ENCODE results near the gene SMYD3. TPM values are rescaled to one million over a fixed set of nuclear protein-coding genes. Genes with fewer than 3 reads are reported as not detected.

SMYD3 gene
- total and polyA plus RNA-seq, 10 of the 15 experiments (the other 5 are each of a cell fraction or from before 2014, with no cell fraction given), result 18.3 to 54.0 (median 24.8) TPM

DNA sequence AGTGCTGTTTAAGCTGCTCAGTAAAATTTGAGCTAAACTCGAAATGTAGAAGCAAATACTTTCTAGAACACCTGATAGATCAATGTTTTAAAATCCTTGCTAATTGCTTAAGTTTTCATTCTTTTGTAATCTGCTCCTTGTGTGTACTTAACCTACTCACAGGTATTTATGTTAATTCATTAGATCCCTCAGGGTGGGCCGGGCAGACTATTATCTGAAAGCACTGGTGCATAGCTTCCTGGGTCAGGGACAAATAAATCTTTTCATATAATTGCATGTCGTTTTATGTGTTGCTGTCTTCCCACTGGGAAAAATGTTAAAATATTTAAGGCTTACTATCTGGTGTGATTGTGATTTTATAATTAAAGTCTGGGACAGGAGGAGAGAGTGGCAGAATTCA lies 440.5 kb downstream of the SMYD3 start:
- WGBS (ENCODE audit: insufficient coverage, insufficient replicate concordance, low lambda C conversion rate, missing lambda C conversion rate), result 90% methylated on average over 3 of the region's 3 CpGs
- DNase-seq (ENCODE audit: low read depth, low spot score), result no peak
- ChIA-PET POLR2A (no interaction called here), RAD21 (ENCODE audit: unreplicated experiment) (no interaction called here), CTCF (interaction anchor here (1.3 kb wide), 1 partner anchor 214 kb away, joined by 3 read pairs; no protein-coding TSS in a partner anchor), SMC1A (ENCODE audit: uncharacterized antibody, unreplicated experiment) (interaction anchor here (1.0 to 1.5 kb wide), 3 partner anchors 10 to 914 kb away, joined by 3 to 5 read pairs (median 4); no protein-coding TSS in a partner anchor)
- H3K9me3 ChIP-seq (replicated peaks; ENCODE audit: control insufficient read depth, insufficient read depth, low read length), result no peaks in the 10 kb centered on the region
- in situ Hi-C loops (cut with MboI), result no loop called here
- H4K20me1 ChIP-seq (ENCODE audit: control insufficient read depth, insufficient read depth), result no peaks in the 10 kb centered on the region
- H3K9ac ChIP-seq (ENCODE audit: control insufficient read depth, insufficient read depth, low read length), result no peak overlapping the region
- ATAC-seq, result no peak
- H2AFZ ChIP-seq (ENCODE audit: control insufficient read depth, low read depth, low read length), result no peak overlapping the region
- no peaks in the 10 kb centered on the region for H3K36me3 ChIP-seq (ENCODE audit: control insufficient read depth in 2 of 2, insufficient read depth in 2 of 2, low read length in 1 of 2)
- intact Hi-C loops (cut with micrococcal nuclease; ENCODE audit: unreplicated experiment), result no loop called here
- H3K79me2 ChIP-seq (ENCODE audit: control insufficient read depth, insufficient read depth, low read length), result no peaks in the 10 kb centered on the region
- FAIRE-seq, result no peak
- no peak for TF ChIP-seq CHD4 (IDR thresholded peaks at IDR 0.05)
- TF ChIP-seq, protein P1, sequence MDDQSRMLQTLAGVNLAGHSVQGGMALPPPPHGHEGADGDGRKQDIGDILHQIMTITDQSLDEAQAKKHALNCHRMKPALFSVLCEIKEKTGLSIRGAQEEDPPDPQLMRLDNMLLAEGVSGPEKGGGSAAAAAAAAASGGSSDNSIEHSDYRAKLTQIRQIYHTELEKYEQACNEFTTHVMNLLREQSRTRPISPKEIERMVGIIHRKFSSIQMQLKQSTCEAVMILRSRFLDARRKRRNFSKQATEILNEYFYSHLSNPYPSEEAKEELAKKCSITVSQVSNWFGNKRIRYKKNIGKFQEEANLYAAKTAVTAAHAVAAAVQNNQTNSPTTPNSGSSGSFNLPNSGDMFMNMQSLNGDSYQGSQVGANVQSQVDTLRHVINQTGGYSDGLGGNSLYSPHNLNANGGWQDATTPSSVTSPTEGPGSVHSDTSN (IDR thresholded peaks at IDR 0.05; ENCODE audit: insufficient replicate concordance, low read depth, low read length), result no peak
- TF ChIP-seq POU2F2 (IDR thresholded peaks at IDR 0.05; ENCODE audit: borderline replicate concordance, low read depth, low read length), result no peak
- no peak for TF ChIP-seq NBN (IDR thresholded peaks at IDR 0.05)
- TF ChIP-seq IKZF1 (conservative IDR thresholded peaks at IDR 0.05), result no peak
- TF ChIP-seq, protein P2, sequence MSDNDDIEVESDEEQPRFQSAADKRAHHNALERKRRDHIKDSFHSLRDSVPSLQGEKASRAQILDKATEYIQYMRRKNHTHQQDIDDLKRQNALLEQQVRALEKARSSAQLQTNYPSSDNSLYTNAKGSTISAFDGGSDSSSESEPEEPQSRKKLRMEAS (IDR thresholded peaks at IDR 0.05; ENCODE audit: low read depth, low read length), result no peak
- no peak for TF ChIP-seq NFYB (IDR thresholded peaks at IDR 0.05; ENCODE audit: insufficient read depth, low read depth, low read length)
- TF ChIP-seq NFIC (IDR thresholded peaks at IDR 0.05; ENCODE audit: low read depth, low read length), result no peak
- TF ChIP-seq, protein P3, sequence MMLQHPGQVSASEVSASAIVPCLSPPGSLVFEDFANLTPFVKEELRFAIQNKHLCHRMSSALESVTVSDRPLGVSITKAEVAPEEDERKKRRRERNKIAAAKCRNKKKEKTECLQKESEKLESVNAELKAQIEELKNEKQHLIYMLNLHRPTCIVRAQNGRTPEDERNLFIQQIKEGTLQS (IDR thresholded peaks at IDR 0.05; ENCODE audit: borderline replicate concordance, extremely low read depth, low read depth, low read length), result no peak
- TF ChIP-seq, protein P4, sequence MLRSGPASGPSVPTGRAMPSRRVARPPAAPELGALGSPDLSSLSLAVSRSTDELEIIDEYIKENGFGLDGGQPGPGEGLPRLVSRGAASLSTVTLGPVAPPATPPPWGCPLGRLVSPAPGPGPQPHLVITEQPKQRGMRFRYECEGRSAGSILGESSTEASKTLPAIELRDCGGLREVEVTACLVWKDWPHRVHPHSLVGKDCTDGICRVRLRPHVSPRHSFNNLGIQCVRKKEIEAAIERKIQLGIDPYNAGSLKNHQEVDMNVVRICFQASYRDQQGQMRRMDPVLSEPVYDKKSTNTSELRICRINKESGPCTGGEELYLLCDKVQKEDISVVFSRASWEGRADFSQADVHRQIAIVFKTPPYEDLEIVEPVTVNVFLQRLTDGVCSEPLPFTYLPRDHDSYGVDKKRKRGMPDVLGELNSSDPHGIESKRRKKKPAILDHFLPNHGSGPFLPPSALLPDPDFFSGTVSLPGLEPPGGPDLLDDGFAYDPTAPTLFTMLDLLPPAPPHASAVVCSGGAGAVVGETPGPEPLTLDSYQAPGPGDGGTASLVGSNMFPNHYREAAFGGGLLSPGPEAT (IDR thresholded peaks at IDR 0.05; ENCODE audit: low read depth), result no peak
- TF ChIP-seq SP1 (IDR thresholded peaks at IDR 0.05; ENCODE audit: low read depth, low read length), result no peak
- no peak for TF ChIP-seq MTA3 (IDR thresholded peaks at IDR 0.05; ENCODE audit: borderline replicate concordance, low read length)
- no peak for TF ChIP-seq HDAC2 (IDR thresholded peaks at IDR 0.05)
- no peak for TF ChIP-seq ZNF384 (IDR thresholded peaks at IDR 0.05; ENCODE audit: borderline replicate concordance, low read depth, low read length)
- TF ChIP-seq, protein P5, sequence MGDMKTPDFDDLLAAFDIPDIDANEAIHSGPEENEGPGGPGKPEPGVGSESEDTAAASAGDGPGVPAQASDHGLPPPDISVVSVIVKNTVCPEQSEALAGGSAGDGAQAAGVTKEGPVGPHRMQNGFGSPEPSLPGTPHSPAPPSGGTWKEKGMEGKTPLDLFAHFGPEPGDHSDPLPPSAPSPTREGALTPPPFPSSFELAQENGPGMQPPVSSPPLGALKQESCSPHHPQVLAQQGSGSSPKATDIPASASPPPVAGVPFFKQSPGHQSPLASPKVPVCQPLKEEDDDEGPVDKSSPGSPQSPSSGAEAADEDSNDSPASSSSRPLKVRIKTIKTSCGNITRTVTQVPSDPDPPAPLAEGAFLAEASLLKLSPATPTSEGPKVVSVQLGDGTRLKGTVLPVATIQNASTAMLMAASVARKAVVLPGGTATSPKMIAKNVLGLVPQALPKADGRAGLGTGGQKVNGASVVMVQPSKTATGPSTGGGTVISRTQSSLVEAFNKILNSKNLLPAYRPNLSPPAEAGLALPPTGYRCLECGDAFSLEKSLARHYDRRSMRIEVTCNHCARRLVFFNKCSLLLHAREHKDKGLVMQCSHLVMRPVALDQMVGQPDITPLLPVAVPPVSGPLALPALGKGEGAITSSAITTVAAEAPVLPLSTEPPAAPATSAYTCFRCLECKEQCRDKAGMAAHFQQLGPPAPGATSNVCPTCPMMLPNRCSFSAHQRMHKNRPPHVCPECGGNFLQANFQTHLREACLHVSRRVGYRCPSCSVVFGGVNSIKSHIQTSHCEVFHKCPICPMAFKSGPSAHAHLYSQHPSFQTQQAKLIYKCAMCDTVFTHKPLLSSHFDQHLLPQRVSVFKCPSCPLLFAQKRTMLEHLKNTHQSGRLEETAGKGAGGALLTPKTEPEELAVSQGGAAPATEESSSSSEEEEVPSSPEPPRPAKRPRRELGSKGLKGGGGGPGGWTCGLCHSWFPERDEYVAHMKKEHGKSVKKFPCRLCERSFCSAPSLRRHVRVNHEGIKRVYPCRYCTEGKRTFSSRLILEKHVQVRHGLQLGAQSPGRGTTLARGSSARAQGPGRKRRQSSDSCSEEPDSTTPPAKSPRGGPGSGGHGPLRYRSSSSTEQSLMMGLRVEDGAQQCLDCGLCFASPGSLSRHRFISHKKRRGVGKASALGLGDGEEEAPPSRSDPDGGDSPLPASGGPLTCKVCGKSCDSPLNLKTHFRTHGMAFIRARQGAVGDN (IDR thresholded peaks at IDR 0.05), result no peak
- H3K4me1 ChIP-seq (ENCODE audit: control insufficient read depth, insufficient read depth, low read length), result no peaks in the 10 kb centered on the region
- H3K4me2 ChIP-seq (ENCODE audit: control insufficient read depth, insufficient read depth), result no peak overlapping the region
- no TSS peak for BruUV-seq (replicated peaks)
- no peak overlapping the region for H3K4me3 ChIP-seq
- no peaks in the 10 kb centered on the region for H3K27me3 ChIP-seq (replicated peaks in 1 of 2; ENCODE audit: control insufficient read depth in 2 of 2, insufficient read depth in 2 of 2, low read length in 1 of 2)
- H3K27ac ChIP-seq (ENCODE audit: control insufficient read depth, insufficient read depth), result no peak overlapping the region
